Right ventricle myocardium superior (tissue), 1 donor: Measurements from ENCODE around the gene WIPF2. TPM values are rescaled to one million over a fixed set of nuclear protein-coding genes. Genes with fewer than 3 reads are reported as not detected.
"Not testable (repeated sequence)": the region's sequence is repeated elsewhere in the genome, so short reads cannot be mapped to it uniquely, and the experiment has no call there.

Experiments used
- ATAC-seq: fragments of 200-7000 bp; cut with Tn5 transposase; one replicate; pipeline ENCODE4 v1.9.1; 2020; ENCODE audit warnings: mild to moderate bottlenecking; ENCODE audit not compliant: poor library complexity
- DNase-seq: peaks from one replicate; pipeline ENCODE4 v3.0.0-alpha.2; 2020
- intact Hi-C: fragments of 100-400 bp; cut with DNase I; formaldehyde crosslinking; loops from one replicate; pipeline ENCODE4 v1.11.2; 2022
- total RNA-seq: library from RNA; stranded (reverse); fragmentation: NEBNext Ultra II Directional; extraction: Animal tissue kit (Norgen Biotek cat#: 25700); gene quantifications from one replicate; pipeline ENCODE4 v1.2.1, GENCODE V29; 2021
- donor health status: DM: no; HTN: yes; CAD: no; lungs with severe emphysema.

The WIPF2 gene
- total RNA-seq, 1 donor from 2014 or later = 11.8 TPM

GRCh38 chr17:40286473-40286872 lies 67.4 kb downstream of the WIPF2 start:
- ATAC-seq (no peak), DNase-seq (no peak)
- intact Hi-C loops = loop anchor here (5.0 kb wide), 1 partner anchor 84 kb away; no protein-coding TSS in a partner anchor

- intact Hi-C loops = loop anchor here (5.0 kb wide), 1 partner anchor 85 kb away; no protein-coding TSS in a partner anchor
- ATAC-seq (no peak), DNase-seq (no peak)
These were observed 68.0 kb downstream of the WIPF2 start for GRCh38 chr17:40287159-40287493.

GRCh38 chr17:40287494-40288369 lies 68.6 kb downstream of the WIPF2 start, which contains the start of gene CDC6:
CDC6 (plus strand) TSS chr17:40287879; CDS start chr17:40289421, 1,542 bp downstream.
- ATAC-seq = peak; percentile 99
- peak; percentile 99 for DNase-seq
- intact Hi-C loops = loop anchor here (5.0 kb wide), 1 partner anchor 85 kb away; no protein-coding TSS in a partner anchor

- no peak for ATAC-seq
- DNase-seq = no peak
- intact Hi-C loops = no loop called here
These were observed 71.7 kb downstream of the WIPF2 start for GRCh38 chr17:40290629-40291280.

DNA sequence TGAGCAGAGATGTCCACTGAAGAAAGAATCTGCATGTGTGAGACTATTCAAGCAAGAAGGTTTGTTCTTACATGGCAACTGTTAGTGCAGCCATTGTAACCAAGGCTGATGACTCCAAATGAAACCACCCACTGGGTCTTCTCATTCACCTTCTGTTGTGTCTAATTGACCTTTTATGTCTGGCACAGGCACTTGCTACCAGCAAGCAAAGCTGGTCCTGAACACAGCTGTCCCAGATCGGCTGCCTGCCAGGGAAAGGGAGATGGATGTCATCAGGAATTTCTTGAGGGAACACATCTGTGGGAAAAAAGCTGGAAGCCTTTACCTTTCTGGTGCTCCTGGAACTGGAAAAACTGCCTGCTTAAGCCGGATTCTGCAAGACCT lies 72.2 kb downstream of the WIPF2 start:
- DNase-seq (no peak), ATAC-seq (no peak)
- intact Hi-C loops = no loop called here

DNA sequence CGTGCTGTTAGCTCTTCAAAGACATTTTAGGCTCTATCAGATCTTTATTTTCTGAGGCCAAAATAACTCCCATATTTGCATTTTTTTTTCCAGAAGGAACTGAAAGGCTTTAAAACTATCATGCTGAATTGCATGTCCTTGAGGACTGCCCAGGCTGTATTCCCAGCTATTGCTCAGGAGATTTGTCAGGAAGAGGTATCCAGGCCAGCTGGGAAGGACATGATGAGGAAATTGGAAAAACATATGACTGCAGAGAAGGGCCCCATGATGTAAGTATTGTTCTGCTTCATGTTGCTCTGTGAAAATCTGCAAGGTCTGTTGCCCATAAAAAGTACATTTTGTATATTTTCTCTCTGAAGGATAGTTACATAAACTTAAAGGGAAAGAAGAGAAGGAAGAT lies 74.3 kb downstream of the WIPF2 start:
- no peak for DNase-seq
- peak; percentile 78 for ATAC-seq
- intact Hi-C loops = no loop called here

DNA sequence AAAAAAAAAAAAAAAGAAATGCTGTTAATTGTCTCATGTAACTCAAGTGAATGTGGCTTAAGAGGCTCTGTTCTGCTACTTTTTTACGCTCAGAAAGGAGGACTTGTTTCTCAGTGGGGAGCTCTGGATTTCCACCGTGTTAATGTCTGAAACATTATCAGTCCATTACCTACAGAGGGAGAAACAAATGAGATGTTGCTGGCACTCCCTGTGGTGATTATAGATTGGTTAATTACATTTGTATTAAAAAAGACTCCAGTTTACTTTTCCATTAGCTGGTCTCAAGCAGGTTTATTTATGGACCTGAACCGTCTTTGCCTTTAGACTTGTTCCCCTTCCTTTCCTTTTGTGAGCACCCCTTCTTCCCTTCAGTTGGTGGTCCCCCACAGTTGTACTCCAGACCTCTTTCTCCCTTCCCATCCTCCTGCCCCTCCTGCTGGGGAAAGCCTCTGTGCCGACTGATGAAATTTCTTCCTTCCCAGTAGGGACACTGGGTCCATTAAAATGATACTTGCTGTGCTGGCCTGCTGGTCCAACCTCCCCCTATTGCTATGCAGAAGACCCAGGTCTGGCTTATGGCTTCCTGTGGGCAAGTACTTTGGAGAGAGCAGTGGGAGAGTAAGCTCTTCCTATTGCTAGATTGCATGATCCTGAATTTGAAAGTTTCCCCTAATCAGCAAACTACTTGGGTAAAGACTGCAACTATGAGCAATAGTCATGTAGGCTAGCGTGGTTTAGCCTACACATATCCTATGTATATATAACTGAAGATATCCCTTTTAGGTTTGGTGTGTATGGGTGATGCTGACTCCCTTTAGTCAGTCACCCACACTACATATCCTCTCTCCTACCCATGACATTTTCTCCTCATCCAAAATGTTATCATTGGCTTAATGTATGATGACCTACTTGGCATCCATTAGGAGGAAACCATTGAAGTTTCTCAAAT lies 76.7 kb downstream of the WIPF2 start:
- intact Hi-C loops = no loop called here

GRCh38 chr17:40297511-40297910 lies 78.4 kb downstream of the WIPF2 start:
- intact Hi-C loops = no loop called here
- no peak for DNase-seq
- ATAC-seq = no peak

More for the DNA sequence above, 76.7 kb downstream of the WIPF2 start:
- DNase-seq = no peak
- ATAC-seq = no peak

- intact Hi-C loops = no loop called here
- DNase-seq = no peak
- no peak for ATAC-seq
These were observed 79.6 kb downstream of the WIPF2 start for GRCh38 chr17:40298726-40299125.

DNA sequence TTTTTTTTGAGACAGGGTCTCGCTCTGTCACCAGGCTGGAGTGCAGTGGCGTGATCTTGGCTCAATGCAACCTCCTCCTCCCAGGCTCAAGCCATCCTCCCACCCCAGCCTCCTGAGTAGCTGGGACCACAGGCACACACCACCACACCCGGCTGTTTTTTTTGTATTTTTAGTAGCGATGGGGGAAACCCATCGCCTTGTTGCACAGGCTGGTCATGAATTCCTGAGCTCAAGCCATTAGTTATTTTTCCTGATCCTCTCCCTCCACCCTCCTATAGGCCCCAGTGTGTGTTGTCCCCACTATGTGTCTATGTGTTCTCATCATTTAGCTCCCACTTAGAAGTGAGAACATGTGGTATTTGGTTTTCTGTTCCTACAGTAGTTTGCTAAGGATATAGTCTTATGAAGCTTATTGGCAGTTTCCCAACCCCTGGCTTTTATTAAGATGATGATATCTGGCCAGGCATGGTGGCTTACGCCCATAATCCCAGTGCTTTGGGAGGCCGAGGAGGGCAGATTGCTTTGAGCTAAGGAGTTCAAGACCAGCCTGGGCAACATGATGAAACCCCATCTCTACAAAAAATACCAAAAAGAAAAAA lies 80.2 kb downstream of the WIPF2 start:
- DNase-seq, intact Hi-C loops, ATAC-seq: not testable (repeated sequence)

GRCh38 chr17:40301315-40301714 lies 82.2 kb downstream of the WIPF2 start:
- intact Hi-C loops = loop anchor here (10.0 kb wide), 1 partner anchor 253 kb away; no protein-coding TSS in a partner anchor
- ATAC-seq = no peak
- no peak for DNase-seq

DNA sequence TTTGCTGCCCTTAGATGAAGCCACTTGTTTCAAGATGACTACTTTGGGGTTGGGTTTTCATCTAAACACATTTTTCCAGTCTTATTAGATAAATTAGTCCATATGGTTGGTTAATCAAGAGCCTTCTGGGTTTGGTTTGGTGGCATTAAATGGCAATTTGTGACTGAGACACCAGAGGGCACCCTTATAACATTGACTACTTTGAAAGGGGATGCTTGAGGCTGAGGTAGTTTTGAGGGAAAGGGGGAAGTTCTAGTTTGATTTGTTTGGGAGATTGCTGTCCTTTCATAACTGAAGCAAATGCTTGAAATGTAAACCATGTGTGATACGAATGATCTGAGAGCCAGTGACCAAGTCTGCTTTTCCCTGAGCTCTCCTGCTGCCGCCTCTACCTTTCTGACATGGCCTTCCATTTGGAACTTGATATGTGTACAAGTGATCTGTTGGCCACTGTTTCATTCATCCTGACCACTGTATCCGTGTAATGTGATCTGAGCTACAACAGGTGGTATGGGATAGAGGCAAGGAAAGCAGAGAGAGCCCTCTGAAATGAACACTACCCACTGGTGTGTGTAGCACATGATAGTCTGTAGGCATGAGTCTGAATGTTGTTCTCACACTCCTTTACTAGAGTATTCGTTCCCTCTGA lies 84.0 kb downstream of the WIPF2 start:
- ATAC-seq (peak; percentile 74), DNase-seq (no peak)
- intact Hi-C loops = loop anchor here (2.0 to 10.0 kb wide), 2 partner anchors 52 to 252 kb away; no protein-coding TSS in a partner anchor

GRCh38 chr17:40303708-40304551 lies 84.8 kb downstream of the WIPF2 start:
- no peak for DNase-seq
- ATAC-seq = peak; percentile 28
- intact Hi-C loops = loop anchor here (2.0 to 10.0 kb wide), 2 partner anchors 51 to 251 kb away; no protein-coding TSS in a partner anchor

GRCh38 chr17:40304552-40304863 lies 85.4 kb downstream of the WIPF2 start:
- ATAC-seq, DNase-seq: not testable (repeated sequence)
- intact Hi-C loops = loop anchor here (10.0 kb wide), 1 partner anchor 250 kb away; no protein-coding TSS in a partner anchor

DNA sequence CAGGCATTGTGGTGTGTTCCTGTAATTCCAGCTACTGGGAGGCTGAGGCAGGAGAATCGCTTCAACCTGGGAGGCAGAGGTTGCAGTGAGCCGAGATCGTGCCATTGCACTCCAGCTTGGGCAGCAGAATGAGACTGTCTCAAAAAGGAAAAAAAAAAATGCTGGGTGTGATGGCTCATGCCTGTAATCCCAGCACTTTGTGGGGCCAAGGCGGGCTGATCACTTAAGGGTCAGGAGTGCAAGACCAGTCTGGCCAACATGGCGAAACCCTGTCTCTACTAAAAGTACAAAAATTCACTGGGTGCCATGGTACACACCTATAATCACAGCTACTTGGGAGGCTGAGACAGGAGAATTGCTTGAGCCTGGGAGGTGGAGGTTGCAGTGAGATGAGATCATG lies 85.8 kb downstream of the WIPF2 start:
- not testable (repeated sequence) for ATAC-seq, DNase-seq
- intact Hi-C loops = loop anchor here (10.0 kb wide), 1 partner anchor 250 kb away; no protein-coding TSS in a partner anchor

DNA sequence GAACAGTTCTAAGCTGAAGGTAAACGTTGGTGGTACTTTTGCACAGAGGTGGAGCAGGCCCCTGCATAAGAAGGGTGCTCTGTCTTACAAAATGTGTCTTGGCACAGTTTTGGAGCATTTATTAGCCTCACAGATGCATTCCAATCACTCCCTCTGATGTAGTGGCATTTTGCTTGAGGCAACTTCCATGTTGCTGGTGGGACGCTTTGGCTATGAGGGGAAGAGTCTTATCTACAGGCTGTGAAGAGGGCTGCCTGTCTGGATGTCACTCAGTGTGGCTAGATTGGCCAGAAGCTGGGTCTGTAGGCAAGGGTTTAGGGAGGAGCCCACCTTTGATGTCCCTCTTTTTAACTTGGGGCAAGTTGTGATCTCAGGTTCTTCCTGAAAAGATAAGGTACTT lies 87.3 kb downstream of the WIPF2 start:
- ATAC-seq (no peak), DNase-seq (no peak)
- intact Hi-C loops = loop anchor here (10.0 kb wide), 1 partner anchor 248 kb away; no protein-coding TSS in a partner anchor
